Activated CD8-positive, alpha-beta T cell treated with anti-CD3 and anti-CD28 coated beads, Interleukin-2, amount 10 ng/mL, durations not matched to agents 7 days and 5 days (primary cell): ENCODE results near the gene KIF21B. TPM values are rescaled to one million over a fixed set of nuclear protein-coding genes. Genes with fewer than 3 reads are reported as not detected.
A peak's percentile ranks its signal among the peaks of the same experiment; 100 is the strongest.
"Not testable (repeated sequence)": the region's sequence is repeated elsewhere in the genome, so short reads cannot be mapped to it uniquely, and the experiment has no call there.

Experiments used
- ATAC-seq: fragments of 150-1000 bp; cut with Tn5 transposase; one replicate; pipeline ENCODE4 v1.10.0; 2021; ENCODE audit warnings: moderate library complexity
- CTCF ChIA-PET: fragments of 350-600 bp; sonication (Branson Sonifier 250); formaldehyde crosslinking; loops from one replicate; lab custom pipeline; 2021; ENCODE audit warnings: antibody characterized with exemption; lab: Charles Lee
- POLR2A ChIA-PET: fragments of 350-600 bp; sonication (Branson Sonifier 250); formaldehyde crosslinking; loops from one replicate; lab custom pipeline; 2021; ENCODE audit warnings: antibody characterized with exemption; lab: Charles Lee
- DNase-seq: peaks from one replicate; pipeline ENCODE4 v3.0.0-alpha.2; 2020
- H3K27ac Mint-ChIP-seq: one replicate; pipeline ENCODE4 v1.8.0; 2021; ENCODE audit warnings: mild to moderate bottlenecking, mixed read lengths
- H3K27me3 Mint-ChIP-seq: one replicate; pipeline ENCODE4 v1.8.0; 2021; ENCODE audit warnings: low read depth, mixed read lengths
- H3K36me3 Mint-ChIP-seq: one replicate; pipeline ENCODE4 v1.8.0; 2021; ENCODE audit warnings: low read depth, mixed read lengths
- H3K4me1 Mint-ChIP-seq: one replicate; pipeline ENCODE4 v1.8.0; 2021; ENCODE audit warnings: low read depth, mixed read lengths
- H3K4me3 Mint-ChIP-seq: one replicate; pipeline ENCODE4 v1.8.0; 2021; ENCODE audit warnings: mild to moderate bottlenecking, mixed read lengths
- H3K9me3 Mint-ChIP-seq: one replicate; pipeline ENCODE4 v1.8.0; 2022; ENCODE audit warnings: mixed read lengths; ENCODE audit not compliant: insufficient read depth
- total RNA-seq, 2 experiments: library from RNA; stranded (reverse); gene quantifications; one replicate each; pipeline ENCODE4 v1.2.3, GENCODE V29; 2021

KIF21B gene
- total RNA-seq, 2 experiments from 2014 or later: 158 to 162 TPM

DNA sequence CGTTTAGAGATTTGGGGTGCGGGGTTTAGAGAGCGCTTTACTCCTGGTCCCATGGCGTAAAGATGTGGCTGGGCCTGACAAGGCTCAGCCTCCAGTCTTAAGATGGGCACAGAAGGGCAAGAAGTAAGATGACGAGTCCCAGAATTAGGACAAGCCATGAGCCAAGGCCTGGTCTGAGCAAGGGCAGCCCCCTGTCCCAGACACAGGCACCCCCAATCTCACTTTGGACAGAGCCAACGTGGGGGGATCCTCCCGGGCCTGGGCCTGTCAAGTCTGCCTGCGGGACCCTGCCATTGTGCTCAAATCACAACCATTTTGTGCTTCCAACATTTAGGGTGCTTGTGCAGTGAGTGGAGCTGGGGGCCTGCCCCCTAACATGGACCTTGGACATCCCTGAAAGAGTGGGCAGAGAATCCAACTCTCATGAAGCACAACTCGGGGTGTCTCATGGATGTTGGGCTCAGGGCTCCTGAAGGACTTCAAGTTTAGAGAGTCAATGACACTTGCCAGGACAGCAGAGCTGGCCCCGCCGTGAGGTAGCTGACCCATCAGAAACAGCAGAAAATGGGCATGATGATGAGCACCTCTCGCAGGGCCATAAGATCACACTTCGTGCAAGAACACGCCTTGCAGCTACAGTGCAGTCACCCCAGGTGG, 52.6 kb downstream of the KIF21B start:
- Mint-ChIP-seq H3K4me3 (no peak overlapping the region), H3K36me3 (peaks cover 59% of the 10 kb centered on the region), H3K9me3 (no peaks in the 10 kb centered on the region), H3K4me1 (peaks cover 10% of the 10 kb centered on the region), H3K27ac (peak overlapping the region; percentile 57), H3K27me3 (no peaks in the 10 kb centered on the region)
- ATAC-seq: no peak
- CTCF ChIA-PET: interaction anchor here (0.8 to 4.3 kb wide), 31 partner anchors 8 to 349 kb away, joined by 3 to 89 read pairs (median 7); partner anchors contain the start of gene ASCL5
- POLR2A ChIA-PET: interaction anchor here (0.7 to 0.8 kb wide), 2 partner anchors 71 to 301 kb away, joined by 3 read pairs; partner anchors contain the start of gene DDX59
- DNase-seq: no peak

GRCh38 chr1:200969726-200970561, 53.6 kb downstream of the KIF21B start:
- CTCF ChIA-PET: interaction anchor here (2.7 to 4.3 kb wide), 4 partner anchors 10 to 69 kb away, joined by 13 to 89 read pairs (median 48); no protein-coding TSS in a partner anchor
- no peak for DNase-seq
- no peaks in the 10 kb centered on the region for H3K27me3 Mint-ChIP-seq
- H3K4me3 Mint-ChIP-seq: no peak overlapping the region
- no peak for ATAC-seq
- H3K4me1 Mint-ChIP-seq: peaks cover 10% of the 10 kb centered on the region
- H3K9me3 Mint-ChIP-seq: no peaks in the 10 kb centered on the region
- peak overlapping the region; percentile 6 for H3K27ac Mint-ChIP-seq
- POLR2A ChIA-PET: no interaction called here
- H3K36me3 Mint-ChIP-seq: peaks cover 55% of the 10 kb centered on the region

DNA sequence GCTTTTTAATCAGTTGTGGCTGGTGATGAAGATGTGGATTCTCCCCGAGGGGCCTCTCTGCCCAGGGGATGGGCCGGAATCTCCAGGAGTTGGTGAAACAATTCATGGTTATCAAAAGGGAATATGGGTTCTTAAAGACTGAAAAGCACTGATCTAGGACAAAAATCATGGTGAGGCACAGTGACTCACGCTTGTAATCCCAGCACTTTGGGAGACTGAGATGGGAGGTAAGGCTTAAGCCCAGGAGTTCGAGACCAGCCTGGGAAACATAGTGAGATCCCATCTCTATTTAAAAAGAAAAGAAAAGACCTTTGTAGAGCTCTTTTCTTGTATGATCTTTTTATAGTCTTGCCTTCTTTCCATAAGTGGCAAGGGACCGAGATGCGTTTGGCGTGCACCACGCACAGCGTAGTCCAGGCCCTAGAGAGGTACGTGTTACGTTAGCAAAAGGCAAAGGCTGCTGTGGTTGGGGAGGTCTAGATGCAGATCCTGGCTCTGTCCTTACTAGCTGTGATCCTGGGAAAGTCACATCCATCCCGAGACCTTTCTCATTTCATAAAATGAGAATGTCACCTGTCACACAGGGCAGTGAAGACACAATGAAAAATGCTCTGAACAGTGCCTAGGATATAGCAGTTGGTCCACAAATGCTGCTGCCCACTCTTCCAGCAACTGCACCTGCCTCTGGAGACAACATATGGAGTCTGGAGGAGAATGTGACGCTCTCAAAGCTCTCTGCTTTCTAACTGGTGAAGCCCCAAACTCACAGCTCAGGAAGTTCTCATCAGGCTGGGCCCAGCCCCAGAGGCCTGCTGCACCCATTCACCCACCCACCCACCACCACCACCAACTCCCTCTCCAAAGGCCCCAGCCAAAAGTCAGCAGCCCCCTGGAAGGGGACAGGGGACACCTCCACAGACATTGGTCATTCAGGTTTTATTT, 54.8 kb downstream of the KIF21B start:
- Mint-ChIP-seq H3K9me3 (no peaks in the 10 kb centered on the region), H3K27me3 (no peaks in the 10 kb centered on the region), H3K36me3 (peaks cover 44% of the 10 kb centered on the region), H3K27ac (peak overlapping the region; percentile 55), H3K4me3 (no peak overlapping the region), H3K4me1 (peaks cover 10% of the 10 kb centered on the region)
- no peak for ATAC-seq
- ChIA-PET CTCF (interaction anchor here (0.6 to 1.1 kb wide), 2 partner anchors 11 to 346 kb away, joined by 3 read pairs; no protein-coding TSS in a partner anchor), POLR2A (no interaction called here)
- no peak for DNase-seq

- CTCF ChIA-PET: interaction anchor here (0.6 to 1.1 kb wide), 2 partner anchors 12 to 346 kb away, joined by 3 read pairs; no protein-coding TSS in a partner anchor
- DNase-seq: no peak
- ATAC-seq: no peak
- H3K27ac Mint-ChIP-seq: peak overlapping the region; percentile 55
- no peaks in the 10 kb centered on the region for H3K9me3 Mint-ChIP-seq
- POLR2A ChIA-PET: no interaction called here
- peaks cover 36% of the 10 kb centered on the region for H3K36me3 Mint-ChIP-seq
- H3K4me1 Mint-ChIP-seq: peaks cover 10% of the 10 kb centered on the region
- no peak overlapping the region for H3K4me3 Mint-ChIP-seq
- no peaks in the 10 kb centered on the region for H3K27me3 Mint-ChIP-seq
Measured at GRCh38 chr1:200967693-200968468, 55.6 kb downstream of the KIF21B start.

- ChIA-PET CTCF (no interaction called here), POLR2A (no interaction called here)
- Mint-ChIP-seq H3K36me3 (peaks cover 30% of the 10 kb centered on the region), H3K4me1 (peaks cover 10% of the 10 kb centered on the region), H3K27ac (no peak overlapping the region), H3K9me3 (no peaks in the 10 kb centered on the region), H3K4me3 (no peak overlapping the region), H3K27me3 (no peaks in the 10 kb centered on the region)
- no peak for ATAC-seq
- no peak for DNase-seq
Measured at GRCh38 chr1:200966934-200967333, 56.6 kb downstream of the KIF21B start.

GRCh38 chr1:200965111-200965805, 58.3 kb downstream of the KIF21B start:
- ATAC-seq (no peak), DNase-seq (no peak)
- H3K4me3 Mint-ChIP-seq: no peak overlapping the region
- CTCF ChIA-PET: no interaction called here
- no peaks in the 10 kb centered on the region for H3K27me3 Mint-ChIP-seq
- no peaks in the 10 kb centered on the region for H3K4me1 Mint-ChIP-seq
- H3K36me3 Mint-ChIP-seq: peaks cover 17% of the 10 kb centered on the region
- POLR2A ChIA-PET: no interaction called here
- H3K27ac Mint-ChIP-seq: peak overlapping the region; percentile 13
- no peaks in the 10 kb centered on the region for H3K9me3 Mint-ChIP-seq

DNA sequence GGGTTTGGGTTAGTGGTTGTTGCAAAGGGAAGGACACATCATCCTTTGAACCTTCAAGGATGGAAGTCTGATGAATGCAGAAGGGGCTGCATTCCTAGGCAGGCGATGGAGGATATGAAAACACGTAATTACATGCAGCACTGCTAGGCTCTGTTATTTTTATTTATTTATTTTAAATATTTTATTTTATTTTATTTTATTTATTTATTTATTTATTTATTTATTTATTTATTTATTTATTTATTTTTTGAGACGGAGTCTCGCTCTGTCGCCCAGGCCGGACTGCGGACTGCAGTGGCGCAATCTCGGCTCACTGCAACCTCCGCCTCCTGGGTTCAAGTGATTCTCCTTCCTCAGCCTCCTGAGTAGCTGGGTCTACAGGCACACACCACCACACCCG, 59.6 kb downstream of the KIF21B start:
- ATAC-seq, H3K27me3 Mint-ChIP-seq: not testable (repeated sequence)
- CTCF ChIA-PET: interaction anchor here (3.0 kb wide), 1 partner anchor 8 kb away, joined by 13 read pairs; no protein-coding TSS in a partner anchor

GRCh38 chr1:200963076-200963475, 60.4 kb downstream of the KIF21B start:
- ChIA-PET CTCF (interaction anchor here (3.0 kb wide), 1 partner anchor 9 kb away, joined by 13 read pairs; no protein-coding TSS in a partner anchor), POLR2A (no interaction called here)
- H3K27me3 Mint-ChIP-seq: no peaks in the 10 kb centered on the region
- DNase-seq (no peak), ATAC-seq (no peak)
- no peak overlapping the region for H3K27ac Mint-ChIP-seq
- H3K4me3 Mint-ChIP-seq: no peak overlapping the region
- H3K9me3 Mint-ChIP-seq: no peaks in the 10 kb centered on the region
- H3K36me3 Mint-ChIP-seq: peaks cover 4% of the 10 kb centered on the region
- H3K4me1 Mint-ChIP-seq: no peaks in the 10 kb centered on the region

More for the DNA sequence above, 59.6 kb downstream of the KIF21B start:
- POLR2A ChIA-PET, H3K27ac Mint-ChIP-seq, H3K36me3 Mint-ChIP-seq, H3K9me3 Mint-ChIP-seq, H3K4me1 Mint-ChIP-seq, H3K4me3 Mint-ChIP-seq, DNase-seq: not testable (repeated sequence)

DNA sequence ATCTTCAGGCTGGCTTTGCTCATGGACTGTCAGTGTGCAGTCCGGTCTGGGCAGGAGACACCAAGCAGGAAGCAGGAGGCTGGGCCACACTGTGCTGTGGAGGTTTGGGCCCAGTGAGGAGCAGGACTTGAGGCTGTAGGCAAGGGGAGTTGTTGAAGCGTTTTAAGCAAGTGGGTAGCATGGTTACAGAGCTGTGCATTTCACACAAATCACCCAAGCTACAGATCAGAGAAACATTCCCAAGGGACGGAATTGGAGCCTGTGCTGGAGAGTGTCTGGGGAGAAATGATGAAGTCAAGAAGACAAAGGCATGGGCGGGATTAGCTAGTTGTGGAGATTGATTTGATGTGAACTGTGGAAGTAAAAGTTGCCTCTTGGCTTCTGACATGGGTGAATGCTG, 60.9 kb downstream of the KIF21B start:
- Mint-ChIP-seq H3K4me1 (no peaks in the 10 kb centered on the region), H3K9me3 (no peaks in the 10 kb centered on the region), H3K27ac (no peak overlapping the region), H3K4me3 (no peak overlapping the region), H3K36me3 (peaks cover 4% of the 10 kb centered on the region), H3K27me3 (no peaks in the 10 kb centered on the region)
- no peak for DNase-seq
- CTCF ChIA-PET: interaction anchor here (3.0 kb wide), 1 partner anchor 10 kb away, joined by 13 read pairs; no protein-coding TSS in a partner anchor
- POLR2A ChIA-PET: no interaction called here
- ATAC-seq: no peak

- H3K27ac Mint-ChIP-seq, H3K4me3 Mint-ChIP-seq, ATAC-seq, H3K27me3 Mint-ChIP-seq, H3K9me3 Mint-ChIP-seq, H3K36me3 Mint-ChIP-seq, H3K4me1 Mint-ChIP-seq, POLR2A ChIA-PET, DNase-seq: not testable (repeated sequence)
- CTCF ChIA-PET: interaction anchor here (3.0 kb wide), 1 partner anchor 10 kb away, joined by 13 read pairs; no protein-coding TSS in a partner anchor
Measured at GRCh38 chr1:200962151-200962550, 61.4 kb downstream of the KIF21B start.
